Esophagus muscularis mucosa (tissue), 4 donors: Measurements from ENCODE around the gene MRNIP. TPM values are rescaled to one million over a fixed set of nuclear protein-coding genes. Genes with fewer than 3 reads are reported as not detected.

Source experiments
- DNase-seq: peaks from one replicate; pipeline ENCODE4 v3.0.0-alpha.2; 2017; ENCODE audit errors: extremely low spot score
- H3K27ac ChIP-seq, 4 donors: fragments of 200-600 bp; sonication (generic); replicated peaks in 1 of 4; 1 replicate in 3 of 4; 2 replicates in 1 of 4; pipeline ENCODE4 v1.5.1; 2016 to 2019; ENCODE audit warnings: mild to moderate bottlenecking in 1 of 4
- H3K27me3 ChIP-seq, 4 donors: fragments of 200-600 bp; sonication (generic); one replicate each; pipeline versions ENCODE4 v1.5.1 to v1.6.0; 2016 to 2019
- H3K36me3 ChIP-seq, 4 donors: fragments of 200-600 bp; sonication (generic); one replicate each; pipeline ENCODE4 v1.5.1; 2016 to 2019
- H3K4me1 ChIP-seq, 4 donors: fragments of 200-600 bp; sonication (generic); one replicate each; pipeline ENCODE4 v1.5.1; 2016 to 2019
- H3K4me3 ChIP-seq, 4 donors: fragments of 200-600 bp; sonication (generic); 1 replicate in 2 of 4; 2 replicates in 2 of 4; pipeline ENCODE4 v1.5.1; 2016 to 2019; ENCODE audit warnings: mild to moderate bottlenecking in 4 of 4, moderate library complexity in 1 of 4
- H3K9me3 ChIP-seq, 4 donors: fragments of 200-600 bp; sonication (generic); 1 replicate in 3 of 4; 2 replicates in 1 of 4; pipeline ENCODE4 v1.5.1; 2016 to 2019
- CTCF ChIP-seq, 3 experiments: fragments of 200-600 bp in 2 of 3; fragments of 450-650 bp in 1 of 3; sonication (generic) in 2 of 3; IDR thresholded peaks; one replicate each; pipeline ENCODE4 v1.5.1; 2017 to 2019; ENCODE audit warnings: antibody characterized with exemption in 3 of 3, mild to moderate bottlenecking in 2 of 3, moderate library complexity in 1 of 3
- EP300 ChIP-seq: sonication (generic); formaldehyde crosslinking; IDR thresholded peaks from one replicate; pipeline ENCODE4 v1.6.1; 2017; ENCODE audit warnings: antibody characterized with exemption
- POLR2A ChIP-seq: fragments of 450-650 bp; IDR thresholded peaks from one replicate; pipeline ENCODE4 v1.6.1; 2017; ENCODE audit warnings: antibody characterized with exemption, moderate library complexity, mild to moderate bottlenecking, low read depth
- POLR2AphosphoS5 ChIP-seq, 2 donors: sonication (generic); formaldehyde crosslinking; IDR thresholded peaks; one replicate each; pipeline ENCODE4 v1.6.1; 2017; ENCODE audit warnings: antibody characterized with exemption in 2 of 2
- WGBS: methylation state at CpG from one replicate; pipeline ENCODE4 v1.1.5; 2018; 5-methylcytosine and 5-hydroxymethylcytosine counted together
- intact Hi-C: fragments of 100-400 bp; cut with DNase I; formaldehyde crosslinking; loops from one replicate; pipeline ENCODE4 v1.15.1; 2023
- small RNA-seq, 3 donors: library from RNA; depleted of rRNA; stranded (forward); fragments of <200 nt; gene quantifications; one replicate each; pipeline ENCODE3, GENCODE V24; 2016
- total RNA-seq, 4 donors: library from RNA; depleted of rRNA; stranded (reverse); fragments of >200 nt; gene quantifications; one replicate each; pipeline versions ENCODE4 v1.1.0 to v1.2.1, GENCODE V29; 2016

Gene MRNIP
- total RNA-seq, 4 donors from 2014 or later = 21.2 to 34.2 (median 23.3) TPM

- Histone ChIP-seq H3K4me3 (no peak overlapping the region), H3K27ac (no peak overlapping the region), H3K36me3 (peaks cover 0 to 4% (median 0%) of the 10 kb centered on the region in 4 donors), H3K27me3 (no peaks in the 10 kb centered on the region), H3K4me1 (peaks cover 13 to 22% (median 16%) of the 10 kb centered on the region in 4 donors), H3K9me3 (no peaks in the 10 kb centered on the region)
- no peak for DNase-seq
- TF ChIP-seq POLR2AphosphoS5 (IDR thresholded peaks at IDR 0.05) (no peak), CTCF (IDR thresholded peaks at IDR 0.05) (no peak), EP300 (no peak), POLR2A (no peak)
- 89% methylated on average over 6 of the region's 7 CpGs for WGBS
- intact Hi-C loops = no loop called here
Measured at GRCh38 chr5:179788193-179788854, 70.3 kb downstream of the MRNIP start.

Small RNA genes within 50 kb of the gene (small RNA-seq; reads per million reads assigned to genes)
- 0 reads per million in 3 donors for gene MIR1229
- 0 reads per million in 3 donors for gene RF00019

Other genes with a start within 250 kb of the MRNIP start
- gene HNRNPH1, start 235.1 kb downstream of the MRNIP start, total RNA-seq = 100 to 1,000 TPM; 234 to 369 (median 244) TPM
- not detected for gene CBY3, start 177.8 kb downstream of the MRNIP start, total RNA-seq
- gene CANX, start 159.8 kb downstream of the MRNIP start, total RNA-seq = 100 to 1,000 TPM; 230 to 403 (median 321) TPM
- 10 to 100 TPM; 21.4 to 60.9 (median 36.4) TPM for gene MAML1, start 126.0 kb downstream of the MRNIP start, total RNA-seq
- gene LTC4S, start 64.8 kb downstream of the MRNIP start, total RNA-seq = 10 to 100 TPM in 3 of 4 donors, 1 to 10 TPM in 1; 7.9 to 15.2 (median 12.8) TPM
- 10 to 100 TPM; 47.1 to 70.6 (median 59.2) TPM for gene MGAT4B, start 52.0 kb downstream of the MRNIP start, total RNA-seq
- gene SQSTM1, start 37.9 kb downstream of the MRNIP start, total RNA-seq = 100 to 1,000 TPM; 333 to 453 (median 392) TPM
- gene TBC1D9B, start 49.1 kb upstream of the MRNIP start, total RNA-seq = 100 to 1,000 TPM in 2 of 4 donors, 10 to 100 TPM in 2; 80.2 to 229 (median 143) TPM
- 100 to 1,000 TPM in 3 of 4 donors, 10 to 100 TPM in 1; 98.4 to 136 (median 108) TPM for gene RNF130, start 212.9 kb upstream of the MRNIP start, total RNA-seq